ENCODE measurements around the gene ACBD4. TPM values are rescaled to one million over a fixed set of nuclear protein-coding genes. Genes with fewer than 3 reads are reported as not detected.

ACBD4 gene
- total and polyA plus RNA-seq, 2 of the 13 experiments (the other 11 are each of a cell fraction or from before 2014, with no cell fraction given), result 16.1 to 26.9 TPM

- no peak for TF ChIP-seq PRDM10 (CRISPR knock-in tag; IDR thresholded peaks at IDR 0.05; ENCODE audit: low read depth)
- no peak; the same call in 1 of the 2 replicates for TF ChIP-seq ZSCAN22 (CRISPR knock-in tag; IDR thresholded peaks at IDR 0.05)
- 0 out of 2 replicates have a peak, but pooled peaks have one; percentile 11 for TF ChIP-seq ARHGAP35 (CRISPR knock-in tag; IDR thresholded peaks at IDR 0.05; ENCODE audit: borderline replicate concordance)
- TF ChIP-seq FOXM1 (CRISPR knock-in tag; IDR thresholded peaks at IDR 0.05), result no peak
- no peak for TF ChIP-seq PREB (CRISPR knock-in tag; IDR thresholded peaks at IDR 0.05)
- no peak for TF ChIP-seq ZNF282 (IDR thresholded peaks at IDR 0.05; ENCODE audit: partially characterized antibody)
- no peak for TF ChIP-seq BHLHE40 (IDR thresholded peaks at IDR 0.05; ENCODE audit: low read length)
- no peak for TF ChIP-seq ZNF737 (CRISPR knock-in tag; IDR thresholded peaks at IDR 0.05; ENCODE audit: borderline replicate concordance)
- TF ChIP-seq SNAPC5 (CRISPR knock-in tag; IDR thresholded peaks at IDR 0.05; ENCODE audit: borderline replicate concordance), result no peak
- no peak for TF ChIP-seq DMAP1 (CRISPR knock-in tag; IDR thresholded peaks at IDR 0.05)
- no peak for TF ChIP-seq REL (CRISPR knock-in tag; conservative IDR thresholded peaks at IDR 0.05)
- no peak for TF ChIP-seq RARA (CRISPR knock-in tag; IDR thresholded peaks at IDR 0.05)
- TF ChIP-seq ZNF891 (CRISPR knock-in tag; IDR thresholded peaks at IDR 0.05), result no peak
- TF ChIP-seq THAP11 (CRISPR knock-in tag; IDR thresholded peaks at IDR 0.05), result no peak
- no peak for TF ChIP-seq ZFP37 (CRISPR knock-in tag; IDR thresholded peaks at IDR 0.05; ENCODE audit: borderline replicate concordance)
- TF ChIP-seq PPARG (CRISPR knock-in tag; conservative IDR thresholded peaks at IDR 0.05), result no peak
- peak; percentile 27 for TF ChIP-seq AGO2 (optimal IDR thresholded peaks at IDR 0.05; ENCODE audit: low read depth, low read length)
- TF ChIP-seq ZNF577 (CRISPR knock-in tag; IDR thresholded peaks at IDR 0.05; ENCODE audit: borderline replicate concordance, low read depth), result no peak
- TF ChIP-seq MXD4 (CRISPR knock-in tag; IDR thresholded peaks at IDR 0.05), result no peak
- TF ChIP-seq FOXJ3 (CRISPR knock-in tag; IDR thresholded peaks at IDR 0.05; ENCODE audit: borderline replicate concordance), result no peak
- TF ChIP-seq ZNF761 (CRISPR knock-in tag; conservative IDR thresholded peaks at IDR 0.05), result peak; percentile 51; the same call in 1 of the 2 replicates
- TF ChIP-seq ARNTL (CRISPR knock-in tag; IDR thresholded peaks at IDR 0.05), result no peak
- TF ChIP-seq SALL2 (CRISPR knock-in tag; IDR thresholded peaks at IDR 0.05), result no peak
- TF ChIP-seq ZNF598 (CRISPR knock-in tag; IDR thresholded peaks at IDR 0.05; ENCODE audit: borderline replicate concordance), result no peak
- no peak for TF ChIP-seq RBM39 (IDR thresholded peaks at IDR 0.05; ENCODE audit: low read depth, low read length, poor library complexity, severe bottlenecking)
- no peak for TF ChIP-seq MBNL3 (CRISPR knock-in tag; conservative IDR thresholded peaks at IDR 0.05)
- no peak for TF ChIP-seq MZF1 (CRISPR knock-in tag; IDR thresholded peaks at IDR 0.05; ENCODE audit: borderline replicate concordance)
- TF ChIP-seq ZNF772 (CRISPR knock-in tag; IDR thresholded peaks at IDR 0.05), result no peak
These were observed 11.5 kb downstream of the ACBD4 start (continued) for GRCh38 chr17:45146890-45147580.
